ENCODE data around the gene FCHSD1.
A peak's percentile ranks its signal among the peaks of the same experiment; 100 is the strongest.

DNA sequence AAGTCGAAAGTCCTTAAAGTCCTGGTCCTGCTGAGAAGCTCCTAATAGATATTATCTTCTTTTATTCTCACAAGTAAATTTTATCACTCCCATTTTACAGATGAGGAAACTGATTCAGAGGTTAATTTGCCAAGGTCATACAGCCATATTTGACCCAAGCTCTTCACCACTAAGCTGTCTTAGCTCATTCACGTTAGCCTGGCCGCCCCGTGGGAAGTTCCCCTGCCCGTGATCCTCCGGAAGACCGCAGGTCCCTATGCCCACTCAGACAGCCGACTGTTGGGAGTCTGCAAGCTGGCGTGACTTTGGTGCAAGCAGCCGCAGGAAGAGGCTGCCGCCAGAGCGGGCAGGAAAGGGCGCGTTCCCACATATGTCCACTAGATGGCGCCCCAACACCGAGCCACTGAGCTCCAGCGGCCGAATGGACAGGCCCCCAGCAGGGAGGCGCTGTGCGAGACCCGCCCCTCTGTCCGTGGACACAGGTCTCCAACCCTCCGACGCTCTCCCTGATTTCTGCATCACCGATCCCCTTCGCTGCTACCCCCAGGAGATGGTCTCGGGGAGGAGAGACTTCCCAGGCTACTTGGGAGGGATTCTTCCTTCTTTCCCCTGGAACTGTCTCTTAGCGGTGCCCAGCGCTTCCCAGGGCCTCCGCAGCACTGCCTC is 40.8 kb upstream of the FCHSD1 start:
- TF ChIP-seq MXI1 (IDR thresholded peaks at IDR 0.05; ENCODE audit: low read depth, low read length): peak; percentile 37; the same call in 1 of the 2 replicates
- TF ChIP-seq, protein P1, sequence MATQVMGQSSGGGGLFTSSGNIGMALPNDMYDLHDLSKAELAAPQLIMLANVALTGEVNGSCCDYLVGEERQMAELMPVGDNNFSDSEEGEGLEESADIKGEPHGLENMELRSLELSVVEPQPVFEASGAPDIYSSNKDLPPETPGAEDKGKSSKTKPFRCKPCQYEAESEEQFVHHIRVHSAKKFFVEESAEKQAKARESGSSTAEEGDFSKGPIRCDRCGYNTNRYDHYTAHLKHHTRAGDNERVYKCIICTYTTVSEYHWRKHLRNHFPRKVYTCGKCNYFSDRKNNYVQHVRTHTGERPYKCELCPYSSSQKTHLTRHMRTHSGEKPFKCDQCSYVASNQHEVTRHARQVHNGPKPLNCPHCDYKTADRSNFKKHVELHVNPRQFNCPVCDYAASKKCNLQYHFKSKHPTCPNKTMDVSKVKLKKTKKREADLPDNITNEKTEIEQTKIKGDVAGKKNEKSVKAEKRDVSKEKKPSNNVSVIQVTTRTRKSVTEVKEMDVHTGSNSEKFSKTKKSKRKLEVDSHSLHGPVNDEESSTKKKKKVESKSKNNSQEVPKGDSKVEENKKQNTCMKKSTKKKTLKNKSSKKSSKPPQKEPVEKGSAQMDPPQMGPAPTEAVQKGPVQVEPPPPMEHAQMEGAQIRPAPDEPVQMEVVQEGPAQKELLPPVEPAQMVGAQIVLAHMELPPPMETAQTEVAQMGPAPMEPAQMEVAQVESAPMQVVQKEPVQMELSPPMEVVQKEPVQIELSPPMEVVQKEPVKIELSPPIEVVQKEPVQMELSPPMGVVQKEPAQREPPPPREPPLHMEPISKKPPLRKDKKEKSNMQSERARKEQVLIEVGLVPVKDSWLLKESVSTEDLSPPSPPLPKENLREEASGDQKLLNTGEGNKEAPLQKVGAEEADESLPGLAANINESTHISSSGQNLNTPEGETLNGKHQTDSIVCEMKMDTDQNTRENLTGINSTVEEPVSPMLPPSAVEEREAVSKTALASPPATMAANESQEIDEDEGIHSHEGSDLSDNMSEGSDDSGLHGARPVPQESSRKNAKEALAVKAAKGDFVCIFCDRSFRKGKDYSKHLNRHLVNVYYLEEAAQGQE (IDR thresholded peaks at IDR 0.05; ENCODE audit: low read depth, low read length): no peak
- no peak for TF ChIP-seq POLR2AphosphoS5 (IDR thresholded peaks at IDR 0.05; ENCODE audit: low read depth, low read length)
- no peak for TF ChIP-seq TCF12 (IDR thresholded peaks at IDR 0.05)
- TF ChIP-seq, protein P2, sequence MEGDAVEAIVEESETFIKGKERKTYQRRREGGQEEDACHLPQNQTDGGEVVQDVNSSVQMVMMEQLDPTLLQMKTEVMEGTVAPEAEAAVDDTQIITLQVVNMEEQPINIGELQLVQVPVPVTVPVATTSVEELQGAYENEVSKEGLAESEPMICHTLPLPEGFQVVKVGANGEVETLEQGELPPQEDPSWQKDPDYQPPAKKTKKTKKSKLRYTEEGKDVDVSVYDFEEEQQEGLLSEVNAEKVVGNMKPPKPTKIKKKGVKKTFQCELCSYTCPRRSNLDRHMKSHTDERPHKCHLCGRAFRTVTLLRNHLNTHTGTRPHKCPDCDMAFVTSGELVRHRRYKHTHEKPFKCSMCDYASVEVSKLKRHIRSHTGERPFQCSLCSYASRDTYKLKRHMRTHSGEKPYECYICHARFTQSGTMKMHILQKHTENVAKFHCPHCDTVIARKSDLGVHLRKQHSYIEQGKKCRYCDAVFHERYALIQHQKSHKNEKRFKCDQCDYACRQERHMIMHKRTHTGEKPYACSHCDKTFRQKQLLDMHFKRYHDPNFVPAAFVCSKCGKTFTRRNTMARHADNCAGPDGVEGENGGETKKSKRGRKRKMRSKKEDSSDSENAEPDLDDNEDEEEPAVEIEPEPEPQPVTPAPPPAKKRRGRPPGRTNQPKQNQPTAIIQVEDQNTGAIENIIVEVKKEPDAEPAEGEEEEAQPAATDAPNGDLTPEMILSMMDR (IDR thresholded peaks at IDR 0.05): peak; percentile 91
- no peak for TF ChIP-seq JUND (IDR thresholded peaks at IDR 0.05)
- no peak for TF ChIP-seq ZBTB33 (IDR thresholded peaks at IDR 0.05; ENCODE audit: borderline replicate concordance, low read depth)
- no peak for TF ChIP-seq EP300 (IDR thresholded peaks at IDR 0.05; ENCODE audit: borderline replicate concordance in 1 of 2, low read depth in 1 of 2, low read length in 1 of 2)
- TF ChIP-seq EZH2phosphoT487 (IDR thresholded peaks at IDR 0.05; ENCODE audit: borderline replicate concordance, low read depth): no peak
